Gastroesophageal sphincter (tissue), 3 donors: Measurements from ENCODE around the gene KATNAL1.
"Not testable (repeated sequence)": the region's sequence is repeated elsewhere in the genome, so short reads cannot be mapped to it uniquely, and the experiment has no call there.

Experiments
- EP300 ChIP-seq: sonication (generic); formaldehyde crosslinking; IDR thresholded peaks from one replicate; pipeline ENCODE4 v1.6.1; 2017; ENCODE audit warnings: antibody characterized with exemption, mild to moderate bottlenecking
- POLR2A ChIP-seq, 2 donors: fragments of 450-650 bp; IDR thresholded peaks; one replicate each; pipeline ENCODE4 v1.6.1; 2017; ENCODE audit warnings: antibody characterized with exemption in 2 of 2, mild to moderate bottlenecking in 2 of 2, moderate library complexity in 1 of 2
- POLR2AphosphoS5 ChIP-seq: sonication (generic); formaldehyde crosslinking; IDR thresholded peaks from one replicate; pipeline ENCODE4 v1.6.1; 2017; ENCODE audit warnings: antibody characterized with exemption
- TF ChIP-seq, protein P1 (sequence below), 4 experiments: fragments of 200-600 bp in 2 of 4; fragments of 450-650 bp in 2 of 4; sonication (generic) in 1 of 4; IDR thresholded peaks; one replicate each; pipeline ENCODE4 v1.5.1; 2017 to 2019; ENCODE audit warnings: antibody characterized with exemption in 4 of 4, mild to moderate bottlenecking in 2 of 4, moderate library complexity in 2 of 4

DNA sequence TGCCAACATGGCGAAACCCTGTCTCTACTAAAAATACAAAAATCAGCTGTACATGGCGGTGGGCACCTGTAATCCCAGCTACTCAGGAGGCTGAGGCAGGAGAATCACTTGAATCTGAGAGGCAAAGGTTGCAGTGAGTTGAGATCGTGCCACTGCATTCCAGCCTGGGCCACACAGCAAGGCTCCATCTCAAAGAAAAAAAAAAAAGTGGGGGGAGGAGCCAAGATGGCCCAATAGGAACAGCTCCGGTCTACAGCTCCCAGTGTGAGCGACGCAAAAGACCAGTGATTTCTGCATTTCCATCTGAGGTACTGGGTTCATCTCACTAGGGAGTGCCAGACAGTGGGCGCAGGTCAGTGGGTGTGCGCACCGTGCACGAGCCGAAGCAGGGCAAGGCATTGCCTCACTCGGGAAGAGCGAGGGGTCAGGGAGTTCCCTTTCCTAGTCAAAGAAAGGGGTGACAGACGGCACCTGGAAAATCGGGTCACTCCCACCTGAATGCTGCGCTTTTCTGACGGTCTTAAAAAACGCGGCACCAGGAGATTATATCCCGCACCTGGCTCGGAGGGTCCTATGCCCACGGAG lies 48.1 kb downstream of the KATNAL1 start:
- TF ChIP-seq POLR2AphosphoS5; POLR2A (IDR thresholded peaks at IDR 0.05); EP300: not testable (repeated sequence)
- TF ChIP-seq, protein P1, sequence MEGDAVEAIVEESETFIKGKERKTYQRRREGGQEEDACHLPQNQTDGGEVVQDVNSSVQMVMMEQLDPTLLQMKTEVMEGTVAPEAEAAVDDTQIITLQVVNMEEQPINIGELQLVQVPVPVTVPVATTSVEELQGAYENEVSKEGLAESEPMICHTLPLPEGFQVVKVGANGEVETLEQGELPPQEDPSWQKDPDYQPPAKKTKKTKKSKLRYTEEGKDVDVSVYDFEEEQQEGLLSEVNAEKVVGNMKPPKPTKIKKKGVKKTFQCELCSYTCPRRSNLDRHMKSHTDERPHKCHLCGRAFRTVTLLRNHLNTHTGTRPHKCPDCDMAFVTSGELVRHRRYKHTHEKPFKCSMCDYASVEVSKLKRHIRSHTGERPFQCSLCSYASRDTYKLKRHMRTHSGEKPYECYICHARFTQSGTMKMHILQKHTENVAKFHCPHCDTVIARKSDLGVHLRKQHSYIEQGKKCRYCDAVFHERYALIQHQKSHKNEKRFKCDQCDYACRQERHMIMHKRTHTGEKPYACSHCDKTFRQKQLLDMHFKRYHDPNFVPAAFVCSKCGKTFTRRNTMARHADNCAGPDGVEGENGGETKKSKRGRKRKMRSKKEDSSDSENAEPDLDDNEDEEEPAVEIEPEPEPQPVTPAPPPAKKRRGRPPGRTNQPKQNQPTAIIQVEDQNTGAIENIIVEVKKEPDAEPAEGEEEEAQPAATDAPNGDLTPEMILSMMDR (IDR thresholded peaks at IDR 0.05), result not testable (repeated sequence)
